IMR-90 (cell line): ENCODE results near the gene CARTPT. TPM values are rescaled to one million over a fixed set of nuclear protein-coding genes. Genes with fewer than 3 reads are reported as not detected.

Source experiments
- ATAC-seq: fragments of 200-7000 bp; cut with Tn5 transposase; 2 replicates; pipeline ENCODE4 v1.9.1; 2020; ENCODE audit warnings: low read depth, mild to moderate bottlenecking, moderate library complexity
- BruUV-seq: library from RNA; stranded (reverse); fragments of 400-500 nt; replicated peaks from 2 replicates; lab custom pipeline; 2021; lab: Mats Ljungman, UMichigan
- CTCF ChIA-PET: fragments of 300-600 bp; formaldehyde crosslinking; extraction: SDS; loops from one replicate; lab custom pipeline; 2021; ENCODE audit warnings: antibody characterized with exemption; lab: Yijun Ruan, JAX
- POLR2A ChIA-PET: fragments of 300-600 bp; sonication (Branson Sonifier 250); formaldehyde crosslinking; loops from one replicate; lab custom pipeline; 2022; ENCODE audit warnings: antibody characterized with exemption; ENCODE audit not compliant: unreplicated experiment; lab: Charles Lee
- DNase-seq: peaks from one replicate; pipeline ENCODE4 v3.0.0; 2013
- H2AFZ ChIP-seq: replicated peaks from 2 replicates; pipeline ENCODE3; 2013; ENCODE audit warnings: low read length, mild to moderate bottlenecking; ENCODE audit not compliant: poor library complexity
- H2AK5ac ChIP-seq: 2 replicates; pipeline ENCODE4 v1.6.1; 2013; ENCODE audit warnings: low read depth, low read length, inconsistent platforms
- H2AK9ac ChIP-seq: replicated peaks from 2 replicates; pipeline ENCODE3; 2013; ENCODE audit warnings: mild to moderate bottlenecking, low read depth, low read length, moderate library complexity; ENCODE audit not compliant: poor library complexity
- H2BK120ac ChIP-seq: 2 replicates; pipeline ENCODE4 v1.6.1; 2013; ENCODE audit warnings: low read depth, low read length, inconsistent platforms
- H2BK15ac ChIP-seq: 3 replicates; pipeline ENCODE4 v1.6.1; 2013; ENCODE audit warnings: low read depth, low read length, inconsistent platforms
- H2BK20ac ChIP-seq: 2 replicates; pipeline ENCODE4 v1.6.1; 2013; ENCODE audit warnings: low read depth, mild to moderate bottlenecking, inconsistent platforms, low read length, moderate library complexity
- H2BK5ac ChIP-seq: 2 replicates; pipeline ENCODE4 v1.6.1; 2013; ENCODE audit warnings: mild to moderate bottlenecking, low read depth, low read length, inconsistent platforms; ENCODE audit not compliant: poor library complexity, severe bottlenecking
- H3K14ac ChIP-seq: replicated peaks from 2 replicates; pipeline ENCODE4 v1.6.1; 2013; ENCODE audit warnings: low read depth, low read length, inconsistent platforms
- H3K18ac ChIP-seq: 2 replicates; pipeline ENCODE4 v1.6.1; 2013; ENCODE audit warnings: low read depth, low read length, control low read depth
- H3K23ac ChIP-seq: 2 replicates; pipeline ENCODE4 v1.6.1; 2013; ENCODE audit warnings: low read depth, low read length, inconsistent platforms
- H3K27ac ChIP-seq: 2 replicates; pipeline ENCODE4 v1.5.1; 2013; ENCODE audit warnings: mild to moderate bottlenecking, control low read depth, low read length; ENCODE audit not compliant: insufficient read depth
- H3K27me3 ChIP-seq: 2 replicates; pipeline ENCODE4 v1.6.1; 2013; ENCODE audit warnings: low read length; ENCODE audit not compliant: control insufficient read depth, insufficient read depth
- H3K36me3 ChIP-seq: 2 replicates; pipeline ENCODE4 v1.6.1; 2013; ENCODE audit warnings: low read length, mixed read lengths; ENCODE audit not compliant: control insufficient read depth, insufficient read depth
- H3K4ac ChIP-seq: 2 replicates; pipeline ENCODE4 v1.6.1; 2013; ENCODE audit warnings: low read depth, low read length, inconsistent platforms
- H3K4me1 ChIP-seq: 2 replicates; pipeline ENCODE4 v1.6.1; 2013; ENCODE audit warnings: low read length, mixed read lengths; ENCODE audit not compliant: control insufficient read depth, insufficient read depth
- H3K4me2 ChIP-seq: 2 replicates; pipeline ENCODE4 v1.6.1; 2013; ENCODE audit warnings: low read depth, mild to moderate bottlenecking, control low read depth, low read length, moderate library complexity
- H3K4me3 ChIP-seq: 2 replicates; pipeline ENCODE4 v1.5.1; 2013; ENCODE audit warnings: low read depth, mild to moderate bottlenecking, control low read depth, low read length, moderate library complexity; ENCODE audit not compliant: insufficient read depth
- H3K56ac ChIP-seq: 2 replicates; pipeline ENCODE4 v1.6.1; 2013; ENCODE audit warnings: low read length, inconsistent platforms; ENCODE audit not compliant: insufficient read depth; ENCODE audit errors: extremely low read depth
- H3K79me1 ChIP-seq, 2 experiments: 2 replicates each; pipeline ENCODE4 v1.6.1; 2013; ENCODE audit warnings: low read length in 2 of 2, inconsistent platforms in 1 of 2, low read depth in 1 of 2
- H3K9ac ChIP-seq: 2 replicates; pipeline ENCODE4 v1.6.1; 2013; ENCODE audit warnings: low read depth, low read length, control low read depth
- H3K9me1 ChIP-seq: 2 replicates; pipeline ENCODE4 v1.6.1; 2013; ENCODE audit warnings: low read length, inconsistent platforms; ENCODE audit not compliant: insufficient read depth
- H3K9me3 ChIP-seq: 2 replicates; pipeline ENCODE4 v1.6.1; 2013; ENCODE audit warnings: low read length; ENCODE audit not compliant: control insufficient read depth, insufficient read depth
- H4K20me1 ChIP-seq: 2 replicates; pipeline ENCODE4 v1.6.1; 2013; ENCODE audit warnings: low read length, inconsistent platforms; ENCODE audit not compliant: insufficient read depth
- H4K5ac ChIP-seq: 2 replicates; pipeline ENCODE4 v1.6.1; 2013; ENCODE audit warnings: mild to moderate bottlenecking, low read depth, low read length, control low read depth
- H4K8ac ChIP-seq, 2 experiments: 2 replicates each; pipeline ENCODE4 v1.6.1; 2013; ENCODE audit warnings: low read depth in 2 of 2, low read length in 2 of 2, control low read depth in 1 of 2, inconsistent platforms in 1 of 2
- H4K91ac ChIP-seq: 2 replicates; pipeline ENCODE4 v1.6.1; 2013; ENCODE audit warnings: low read depth, low read length, inconsistent platforms; ENCODE audit not compliant: insufficient read depth
- BHLHE40 ChIP-seq: fragments of 150-350 bp; IDR thresholded peaks from 2 replicates; pipeline ENCODE4 v1.6.1; 2016; ENCODE audit warnings: mild to moderate bottlenecking, low read depth, low read length
- CEBPB ChIP-seq: IDR thresholded peaks from 2 replicates; pipeline ENCODE4 v1.6.1; 2012; ENCODE audit warnings: low read depth, low read length, improper control_type of control experiment
- CHD1 ChIP-seq: IDR thresholded peaks from 2 replicates; pipeline ENCODE4 v1.6.1; 2012; ENCODE audit warnings: low read depth, low read length, improper control_type of control experiment
- CTCF ChIP-seq: conservative IDR thresholded peaks from 2 replicates; pipeline ENCODE4 v1.5.1; 2012; ENCODE audit warnings: mild to moderate bottlenecking, low read depth, low read length, improper control_type of control experiment
- ELK1 ChIP-seq: fragments of 150-350 bp; IDR thresholded peaks from 2 replicates; pipeline ENCODE4 v1.6.1; 2016; ENCODE audit warnings: low read depth, mild to moderate bottlenecking, low read length, moderate library complexity, borderline replicate concordance
- FOS ChIP-seq: fragments of 150-350 bp; IDR thresholded peaks from 2 replicates; pipeline ENCODE4 v1.6.1; 2016; ENCODE audit warnings: low read depth, low read length
- MAFK ChIP-seq: IDR thresholded peaks from 2 replicates; pipeline ENCODE4 v1.6.1; 2012; ENCODE audit warnings: low read depth, low read length, improper control_type of control experiment
- MAZ ChIP-seq: IDR thresholded peaks from 2 replicates; pipeline ENCODE4 v1.6.1; 2012; ENCODE audit warnings: low read depth, mild to moderate bottlenecking, low read length, improper control_type of control experiment, moderate library complexity, borderline replicate concordance
- MXI1 ChIP-seq: IDR thresholded peaks from 2 replicates; pipeline ENCODE4 v1.6.1; 2012; ENCODE audit warnings: low read depth, mild to moderate bottlenecking, low read length, moderate library complexity, borderline replicate concordance
- NFE2L2 ChIP-seq: fragments of 150-350 bp; IDR thresholded peaks from 2 replicates; pipeline ENCODE4 v1.6.1; 2016; ENCODE audit warnings: low read depth, mild to moderate bottlenecking, low read length
- POLR2A ChIP-seq: IDR thresholded peaks from 2 replicates; pipeline ENCODE4 v1.6.1; 2012; ENCODE audit warnings: mild to moderate bottlenecking, low read depth, low read length
- RAD21 ChIP-seq: IDR thresholded peaks from 2 replicates; pipeline ENCODE4 v1.6.1; 2012; ENCODE audit warnings: low read length, improper control_type of control experiment
- RCOR1 ChIP-seq: IDR thresholded peaks from 2 replicates; pipeline ENCODE4 v1.6.1; 2012; ENCODE audit warnings: mild to moderate bottlenecking, low read length, improper control_type of control experiment; ENCODE audit not compliant: insufficient replicate concordance
- RFX5 ChIP-seq: IDR thresholded peaks from 2 replicates; pipeline ENCODE4 v1.8.0; 2012; ENCODE audit warnings: low read depth, mild to moderate bottlenecking, low read length, moderate library complexity
- SMC3 ChIP-seq: fragments of 150-350 bp; IDR thresholded peaks from 2 replicates; pipeline ENCODE4 v1.6.1; 2016; ENCODE audit warnings: low read depth, mild to moderate bottlenecking, antibody characterized with exemption, low read length, moderate library complexity
- USF2 ChIP-seq: fragments of 150-350 bp; IDR thresholded peaks from 2 replicates; pipeline ENCODE4 v1.6.1; 2017; ENCODE audit warnings: mild to moderate bottlenecking, antibody characterized with exemption, low read length, low read depth
- WGBS, 2 experiments: methylation state at CpG; one replicate each; pipeline versions ENCODE4 v1.1.5 to v1.1.7; 2013; ENCODE audit warnings: missing lambda C conversion rate in 2 of 2; ENCODE audit not compliant: insufficient read length in 1 of 2; ENCODE audit errors: extremely low coverage in 2 of 2; 5-methylcytosine and 5-hydroxymethylcytosine counted together
- dilution Hi-C: fragments of 300-500 bp; cut with HindIII; formaldehyde crosslinking; loops from one replicate; pipeline ENCODE4 v1.14.3; 2018; ENCODE audit warnings: low sequenced_read_pairs; ENCODE audit not compliant: unreplicated experiment
- in situ Hi-C: fragments of 300-500 bp; cut with MboI; formaldehyde crosslinking; loops from 3 replicates; pipeline ENCODE4 v1.14.3; 2019; ENCODE audit warnings: low sequenced_read_pairs, inconsistent platforms, mixed read lengths
- intact Hi-C: fragments of 100-400 bp; cut with micrococcal nuclease; formaldehyde crosslinking; loops from 2 replicates; pipeline ENCODE4 v1.10.0; 2022
- polyA plus RNA-seq, 3 experiments: library from polyadenylated mRNA; depleted of rRNA; stranded (reverse); fragments of >200 nt; gene quantifications; 2 replicates each; pipeline ENCODE4 v1.2.3, GENCODE V29; 2012; ENCODE audit warnings: low replicate concordance in 1 of 3
- total RNA-seq: library from RNA; depleted of rRNA; stranded (reverse); fragments of >200 nt; gene quantifications from 2 replicates; pipeline ENCODE4 v1.2.3, GENCODE V29; 2012

CARTPT gene
- total and polyA plus RNA-seq, 2 of the 4 experiments (the other 2 are of a cell fraction) = not detected

- H2BK120ac ChIP-seq = no peak overlapping the region
- H3K4ac ChIP-seq = no peak overlapping the region
- no peak for TF ChIP-seq RAD21
- TF ChIP-seq RCOR1 = no peak
- TF ChIP-seq MAFK = no peak
- TF ChIP-seq SMC3 = no peak
- no peak for TF ChIP-seq MAZ
- no peak for TF ChIP-seq BHLHE40
- TF ChIP-seq MXI1 = no peak
- TF ChIP-seq CTCF = no peak
- TF ChIP-seq FOS = no peak
- TF ChIP-seq USF2 = no peak
- no peak for TF ChIP-seq RFX5
- no peak for TF ChIP-seq ELK1
- no peak for TF ChIP-seq CHD1
- TF ChIP-seq NFE2L2 = no peak
- TF ChIP-seq POLR2A = no peak
- no peak for TF ChIP-seq CEBPB
- H3K79me1 ChIP-seq = no peaks in the 10 kb centered on the region
- H3K9ac ChIP-seq = no peak overlapping the region
- no peak overlapping the region for H2BK15ac ChIP-seq
- no CpG with 5 or more reads among the region's 4 CpGs for WGBS, 2 experiments
- no peak overlapping the region for H2AFZ ChIP-seq
- H2AK9ac ChIP-seq = no peak overlapping the region
- dilution Hi-C loops (no loop called here), intact Hi-C loops (no loop called here), in situ Hi-C loops (no loop called here)
- no peak overlapping the region for H3K18ac ChIP-seq
- H3K27me3 ChIP-seq = peaks cover 16% of the 10 kb centered on the region
- H4K8ac ChIP-seq = no peak overlapping the region
- H2AK5ac ChIP-seq = no peak overlapping the region
- H3K4me3 ChIP-seq = no peak overlapping the region
- no peak overlapping the region for H3K4me2 ChIP-seq
- H3K56ac ChIP-seq = no peak overlapping the region
- H3K23ac ChIP-seq = no peak overlapping the region
- H3K9me1 ChIP-seq = no peaks in the 10 kb centered on the region
- H3K9me3 ChIP-seq = no peaks in the 10 kb centered on the region
- H3K27ac ChIP-seq = no peak overlapping the region
- no peaks in the 10 kb centered on the region for H3K4me1 ChIP-seq
- no TSS peak for BruUV-seq
- H4K5ac ChIP-seq = no peak overlapping the region
- no peak for DNase-seq
- no peak overlapping the region for H2BK20ac ChIP-seq
- no peaks in the 10 kb centered on the region for H4K20me1 ChIP-seq
- no peak for ATAC-seq
- H3K36me3 ChIP-seq = no peaks in the 10 kb centered on the region
- ChIA-PET POLR2A (interaction anchor here (0.6 kb wide), 1 partner anchor 292 kb away, joined by 3 read pairs; no protein-coding TSS in a partner anchor), CTCF (no interaction called here)
- H4K91ac ChIP-seq = no peak overlapping the region
- H2BK5ac ChIP-seq = no peak overlapping the region
- no peak overlapping the region for H3K14ac ChIP-seq
Measured at GRCh38 chr5:71711610-71712009, 7.5 kb upstream of the CARTPT start.
